HG03354 (cell line): ENCODE data around the gene LDLR.

Experiments used
- ATAC-seq: cut with Tn5 transposase; IDR thresholded peaks from one replicate; pipeline ENCODE4 v1.9.1; 2021; ENCODE audit warnings: mild to moderate bottlenecking; ENCODE audit not compliant: unreplicated experiment, poor library complexity, severe bottlenecking

The LDLR gene

GRCh38 chr19:11089254-11090013 is at the start of gene LDLR:
TSS of gene LDLR (plus strand) at chr19:11089463. CDS start at chr19:11089549, 86 bp downstream.
- ATAC-seq = no peak

- ATAC-seq = no peak
Measured at GRCh38 chr19:11041194-11041593, 48.1 kb upstream of the LDLR start.

- no peak for ATAC-seq
Measured at GRCh38 chr19:11041966-11042627, 47.2 kb upstream of the LDLR start.

- ATAC-seq = no peak
Measured at GRCh38 chr19:11044431-11044830, 44.8 kb upstream of the LDLR start.

- no peak for ATAC-seq
Measured at GRCh38 chr19:11045536-11045935, 43.7 kb upstream of the LDLR start.

- no peak for ATAC-seq
Measured at GRCh38 chr19:11046605-11047354, 42.5 kb upstream of the LDLR start.

DNA sequence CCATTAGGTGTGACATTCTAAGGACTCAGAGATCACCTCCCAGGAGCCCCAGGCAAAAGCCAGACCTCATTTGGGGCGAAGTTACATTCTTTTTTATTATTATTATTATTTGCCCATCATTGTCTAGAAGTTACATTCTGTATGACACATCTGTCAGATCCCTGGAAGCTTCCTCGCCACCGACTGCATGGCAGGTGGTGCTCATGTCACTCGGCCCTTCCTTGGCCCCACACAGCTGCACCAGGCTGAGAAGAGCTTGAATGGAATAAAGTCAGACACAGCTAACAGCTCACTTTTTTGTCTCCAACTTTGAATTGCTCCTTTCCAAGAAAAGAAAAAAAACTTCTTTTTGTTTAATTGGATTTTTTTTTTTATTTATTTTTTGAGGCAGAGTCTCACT is 41.4 kb upstream of the LDLR start:
- ATAC-seq = no peak

GRCh38 chr19:11050323-11051114 is 38.7 kb upstream of the LDLR start:
- no peak for ATAC-seq

DNA sequence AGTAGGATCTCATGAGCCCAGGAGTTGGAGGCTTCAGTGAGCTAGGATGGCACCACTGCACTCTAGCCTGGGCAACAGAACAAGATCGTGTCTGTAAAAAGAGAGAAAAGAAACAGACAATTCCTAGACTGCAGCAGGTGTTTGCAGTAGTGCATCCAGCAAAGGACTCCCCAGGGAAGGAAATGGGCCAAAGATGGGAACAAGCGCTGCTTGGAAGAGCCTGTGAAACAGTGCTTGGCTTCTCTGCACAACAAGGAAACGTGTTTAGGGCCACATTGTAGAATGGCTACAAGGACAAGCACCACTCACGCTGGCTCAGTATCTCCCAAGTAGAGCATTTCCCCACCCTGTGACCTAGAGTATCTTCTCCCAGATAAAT is 35.5 kb upstream of the LDLR start:
- no peak for ATAC-seq

- no peak for ATAC-seq
Measured at GRCh38 chr19:11054200-11054599, 35.1 kb upstream of the LDLR start.

DNA sequence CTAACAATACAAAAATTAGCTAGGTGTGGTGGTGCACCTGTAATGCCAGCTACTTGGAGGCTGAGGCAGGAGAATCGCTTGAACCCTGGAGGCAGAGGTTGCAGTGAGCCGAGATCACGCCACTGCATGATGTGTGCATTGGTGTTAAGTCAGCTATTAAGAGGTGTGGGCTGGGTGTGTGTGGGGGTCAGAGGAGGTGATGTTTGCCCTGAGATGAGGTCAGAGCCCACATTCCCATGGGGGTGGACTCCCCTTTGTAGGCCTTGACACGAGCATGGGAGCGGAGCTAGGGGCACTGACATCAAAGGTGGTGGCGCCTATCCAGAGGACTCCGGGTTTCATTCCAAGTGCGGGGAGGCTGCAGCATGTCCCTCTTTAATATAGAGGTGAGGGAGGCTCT is 34.6 kb upstream of the LDLR start:
- ATAC-seq = no peak

GRCh38 chr19:11058246-11059030 is 30.8 kb upstream of the LDLR start:
- ATAC-seq = no peak

GRCh38 chr19:11059511-11060358 is 29.5 kb upstream of the LDLR start:
- no peak for ATAC-seq

DNA sequence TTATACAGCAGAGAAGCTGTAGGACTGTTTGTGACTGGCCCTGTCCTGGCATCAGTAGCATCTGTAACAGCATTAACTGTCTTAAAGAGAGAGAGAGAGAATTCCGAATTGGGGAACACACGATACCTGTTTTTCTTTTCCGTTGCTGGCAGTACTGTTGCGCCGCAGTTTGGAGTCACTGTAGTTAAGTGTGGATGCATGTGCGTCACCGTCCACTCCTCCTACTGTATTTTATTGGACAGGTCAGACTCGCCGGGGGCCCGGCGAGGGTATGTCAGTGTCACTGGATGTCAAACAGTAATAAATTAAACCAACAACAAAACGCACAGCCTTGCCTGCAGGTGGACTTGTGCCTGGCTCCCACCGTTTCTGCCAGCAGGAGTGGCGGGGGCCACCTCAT is 27.3 kb upstream of the LDLR start:
- no peak for ATAC-seq

- no peak for ATAC-seq
Measured at GRCh38 chr19:11063434-11063833, 25.8 kb upstream of the LDLR start.

- ATAC-seq = no peak
Measured at GRCh38 chr19:11064831-11065303, 24.4 kb upstream of the LDLR start.

- no peak for ATAC-seq
Measured at GRCh38 chr19:11066326-11066725, 22.9 kb upstream of the LDLR start.

- ATAC-seq = no peak
Measured at GRCh38 chr19:11067356-11068113, 21.7 kb upstream of the LDLR start.
